Central memory CD4-positive, alpha-beta T cell (primary cell): ENCODE measurements around the gene SYT14.

ENCODE experiments used
- DNase-seq: peaks from one replicate; pipeline ENCODE4 v3.0.0; 2022

Gene SYT14

DNA sequence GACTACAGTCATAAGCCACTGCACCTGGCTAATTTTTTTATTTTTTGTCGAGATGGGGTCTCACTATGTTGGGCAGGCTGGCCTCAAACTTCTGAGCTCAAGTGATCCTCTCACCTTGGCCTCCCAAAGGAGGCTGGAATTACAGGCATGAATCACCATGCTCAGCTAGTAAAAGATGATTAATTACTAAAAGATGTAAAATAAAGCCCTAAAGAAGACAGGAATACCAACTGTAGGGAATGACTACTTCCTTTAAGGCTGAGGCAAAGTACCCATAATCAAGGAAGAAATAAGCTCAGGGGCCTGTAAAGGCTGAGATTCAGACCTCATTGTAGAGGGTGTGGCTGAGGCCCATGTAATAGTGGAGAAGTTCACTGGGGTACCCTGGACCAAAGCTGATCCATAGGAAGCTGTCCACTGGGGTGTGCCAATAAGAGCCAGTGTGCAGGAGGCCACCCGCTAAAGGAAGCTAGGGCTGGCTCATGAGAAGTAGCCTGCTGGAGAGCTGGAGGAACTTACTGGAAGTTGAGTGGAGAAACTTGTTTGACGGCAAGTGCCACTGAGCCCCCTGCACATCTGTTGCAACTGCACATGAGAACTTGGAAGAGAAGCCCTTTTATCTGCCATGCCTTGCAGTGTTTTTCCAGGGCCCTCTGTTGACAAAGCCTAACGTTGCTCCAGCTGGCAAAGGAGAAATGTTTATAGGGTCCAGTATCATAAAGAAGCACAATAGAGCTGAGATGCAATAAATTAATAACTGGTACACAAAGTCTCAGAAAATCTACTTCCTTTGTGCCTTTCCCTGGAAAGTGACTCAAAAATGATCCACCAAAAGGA is 276.8 kb downstream of the SYT14 start:
- no peak for DNase-seq

DNA sequence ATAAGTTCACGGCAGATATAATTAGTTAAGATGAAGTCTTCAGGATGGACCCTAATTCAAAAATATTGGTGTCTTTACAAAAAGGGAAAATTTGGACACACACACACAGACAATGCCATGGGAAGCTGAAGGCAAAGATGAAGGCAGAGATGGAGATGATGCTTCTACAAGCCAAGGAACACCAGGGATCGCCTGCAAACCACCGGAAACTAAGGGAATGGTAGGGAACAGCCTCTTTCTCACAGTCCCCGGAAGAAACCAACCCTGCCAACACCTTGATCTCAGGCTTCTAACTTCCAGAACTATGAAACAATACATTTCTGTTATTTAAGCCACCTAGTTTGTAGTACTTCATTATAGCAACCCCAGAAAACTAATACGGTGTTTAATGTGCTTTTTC is 279.5 kb downstream of the SYT14 start:
- DNase-seq: no peak

DNA sequence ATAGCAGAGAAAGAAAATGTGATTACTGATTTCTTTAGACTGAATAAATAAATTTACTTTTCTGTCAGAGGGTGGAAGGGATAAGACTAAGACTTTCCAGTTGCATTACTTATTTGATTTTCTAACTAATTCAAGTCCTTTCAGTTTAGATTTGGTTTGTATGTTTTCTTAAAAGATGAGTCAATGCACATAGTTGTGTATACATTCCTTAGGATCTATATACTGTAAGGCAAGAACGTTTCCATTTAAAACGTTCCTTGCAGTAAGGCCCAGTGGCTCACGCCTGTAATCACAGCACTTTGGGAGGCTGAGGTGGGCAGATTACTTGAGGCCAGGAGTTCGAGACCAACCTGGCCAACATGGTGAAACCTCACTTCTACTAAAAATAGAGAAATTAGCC is 280.0 kb downstream of the SYT14 start:
- no peak for DNase-seq
